MCF 10A (cell line): ENCODE results near the gene NTMT2. TPM values are rescaled to one million over a fixed set of nuclear protein-coding genes. Genes with fewer than 3 reads are reported as not detected.

Source experiments
- BruUV-seq: library from RNA; stranded (reverse); fragments of 400-500 nt; replicated peaks from 2 replicates; lab custom pipeline; 2021; lab: Mats Ljungman, UMichigan
- CTCF ChIA-PET: fragments of 300-600 bp; sonication (Branson Sonifier 250); formaldehyde crosslinking; extraction: SDS; loops from one replicate; lab custom pipeline; 2021; ENCODE audit warnings: antibody characterized with exemption, inconsistent platforms; lab: Yijun Ruan, JAX
- POLR2A ChIA-PET: fragments of 300-600, 350-650 bp; sonication (Branson Sonifier 250); formaldehyde crosslinking; extraction: SDS; loops from one replicate; lab custom pipeline; 2020; ENCODE audit warnings: antibody characterized with exemption, inconsistent platforms; lab: Yijun Ruan, JAX
- DNase-seq: peaks from one replicate; pipeline ENCODE4 v3.0.0-alpha.2; 2018; ENCODE audit not compliant: unreplicated experiment
- H3K27ac Mint-ChIP-seq: one replicate; pipeline ENCODE4 v1.8.0; 2022; ENCODE audit warnings: mild to moderate bottlenecking, low read depth, mixed read lengths; ENCODE audit not compliant: unreplicated experiment
- H3K27me3 Mint-ChIP-seq: one replicate; pipeline ENCODE4 v1.8.0; 2022; ENCODE audit warnings: mixed read lengths; ENCODE audit not compliant: insufficient read depth, unreplicated experiment
- H3K36me3 Mint-ChIP-seq: one replicate; pipeline ENCODE4 v1.8.0; 2022; ENCODE audit warnings: mild to moderate bottlenecking, moderate library complexity, mixed read lengths; ENCODE audit not compliant: insufficient read depth, unreplicated experiment
- H3K4me1 Mint-ChIP-seq: one replicate; pipeline ENCODE4 v1.8.0; 2022; ENCODE audit warnings: mixed read lengths; ENCODE audit not compliant: insufficient read depth, unreplicated experiment
- H3K4me3 Mint-ChIP-seq: one replicate; pipeline ENCODE4 v1.8.0; 2022; ENCODE audit warnings: mild to moderate bottlenecking, moderate library complexity, mixed read lengths; ENCODE audit not compliant: unreplicated experiment
- H3K9me3 Mint-ChIP-seq: one replicate; pipeline ENCODE4 v1.8.0; 2022; ENCODE audit warnings: mixed read lengths; ENCODE audit not compliant: unreplicated experiment
- CTCF ChIP-seq: fragments of 200-600 bp; IDR thresholded peaks from one replicate; pipeline ENCODE4 v1.8.0; 2022; ENCODE audit warnings: antibody characterized with exemption, mild to moderate bottlenecking; ENCODE audit not compliant: unreplicated experiment
- intact Hi-C: fragments of 100-400 bp; cut with micrococcal nuclease; formaldehyde crosslinking; loops from 2 replicates; pipeline ENCODE4 v1.14.1; 2022
- total RNA-seq: library from RNA; stranded (reverse); gene quantifications from 2 replicates; pipeline ENCODE4 v1.2.3, GENCODE V29; 2022

Gene NTMT2
- total RNA-seq, 1 experiment from 2014 or later = not detected

GRCh38 chr1:170125269-170125668, 20.5 kb upstream of the NTMT2 start:
- intact Hi-C loops = no loop called here

GRCh38 chr1:170126696-170127095, 19.1 kb upstream of the NTMT2 start:
- H3K36me3 Mint-ChIP-seq = no peaks in the 10 kb centered on the region
- intact Hi-C loops = no loop called here
- peak; percentile 69 for DNase-seq
- no peak overlapping the region for H3K4me3 Mint-ChIP-seq
- no TSS peak for BruUV-seq
- CTCF ChIA-PET = no interaction called here
- TF ChIP-seq CTCF = no peak
- no peaks in the 10 kb centered on the region for H3K4me1 Mint-ChIP-seq
- H3K9me3 Mint-ChIP-seq = peaks cover 5% of the 10 kb centered on the region
- POLR2A ChIA-PET = no interaction called here
- no peak overlapping the region for H3K27ac Mint-ChIP-seq
- H3K27me3 Mint-ChIP-seq = no peaks in the 10 kb centered on the region

More at GRCh38 chr1:170125269-170125668, 20.5 kb upstream of the NTMT2 start:
- POLR2A ChIA-PET = no interaction called here
- DNase-seq = no peak
- no peaks in the 10 kb centered on the region for H3K4me1 Mint-ChIP-seq
- CTCF ChIA-PET = interaction anchor here (0.7 kb wide), 1 partner anchor 26 kb away, joined by 4 read pairs; no protein-coding TSS in a partner anchor
- no peak for TF ChIP-seq CTCF
- H3K27me3 Mint-ChIP-seq = no peaks in the 10 kb centered on the region
- H3K9me3 Mint-ChIP-seq = peaks cover 5% of the 10 kb centered on the region
- BruUV-seq = no TSS peak
- H3K27ac Mint-ChIP-seq = no peak overlapping the region
- no peaks in the 10 kb centered on the region for H3K36me3 Mint-ChIP-seq
- H3K4me3 Mint-ChIP-seq = no peak overlapping the region

- H3K4me1 Mint-ChIP-seq = no peaks in the 10 kb centered on the region
- intact Hi-C loops = no loop called here
- H3K36me3 Mint-ChIP-seq = no peaks in the 10 kb centered on the region
- TF ChIP-seq CTCF = no peak
- H3K4me3 Mint-ChIP-seq = no peak overlapping the region
- CTCF ChIA-PET = no interaction called here
- BruUV-seq = no TSS peak
- no peaks in the 10 kb centered on the region for H3K9me3 Mint-ChIP-seq
- DNase-seq = no peak
- H3K27ac Mint-ChIP-seq = no peak overlapping the region
- no peaks in the 10 kb centered on the region for H3K27me3 Mint-ChIP-seq
- POLR2A ChIA-PET = no interaction called here
Measured at GRCh38 chr1:170131450-170131849, 14.3 kb upstream of the NTMT2 start.

DNA sequence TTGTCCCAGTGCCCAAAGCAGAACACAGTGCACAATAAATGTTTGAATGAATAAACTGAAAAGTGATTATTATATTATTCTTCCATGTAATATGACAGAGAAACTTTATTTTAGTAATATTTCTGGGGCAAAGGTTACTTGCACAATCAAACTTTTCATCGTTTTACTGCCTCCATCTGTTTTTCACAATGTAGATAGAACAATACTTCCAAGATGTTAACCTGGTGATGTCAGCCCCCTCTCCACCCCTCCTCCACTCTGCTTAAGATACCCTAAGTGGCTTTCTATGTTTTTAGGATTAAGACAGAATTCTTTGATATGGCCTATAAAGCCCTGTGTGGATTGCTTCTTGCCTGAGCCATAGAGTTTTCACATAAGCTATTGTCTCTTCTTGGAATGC, 13.8 kb upstream of the NTMT2 start:
- POLR2A ChIA-PET = no interaction called here
- H3K36me3 Mint-ChIP-seq = no peaks in the 10 kb centered on the region
- no peak for DNase-seq
- H3K4me3 Mint-ChIP-seq = no peak overlapping the region
- TF ChIP-seq CTCF = no peak
- no peaks in the 10 kb centered on the region for H3K9me3 Mint-ChIP-seq
- BruUV-seq = no TSS peak
- intact Hi-C loops = no loop called here
- H3K27ac Mint-ChIP-seq = no peak overlapping the region
- CTCF ChIA-PET = interaction anchor here (0.7 kb wide), 2 partner anchors 222 to 581 kb away, joined by 3 to 4 read pairs; no protein-coding TSS in a partner anchor
- no peaks in the 10 kb centered on the region for H3K27me3 Mint-ChIP-seq
- H3K4me1 Mint-ChIP-seq = no peaks in the 10 kb centered on the region
